ENCODE measurements around the gene ROR1.
"Not testable (repeated sequence)": the region's sequence is repeated elsewhere in the genome, so short reads cannot be mapped to it uniquely, and the experiment has no call there.

Gene ROR1

GRCh38 chr1:64223329-64224151 lies 449.7 kb downstream of the ROR1 start:
- TF ChIP-seq CTCF (IDR thresholded peaks at IDR 0.05; ENCODE audit: borderline replicate concordance, extremely low read depth, low read length, poor library complexity, severe bottlenecking) (no peak), EZH2 (IDR thresholded peaks at IDR 0.05; ENCODE audit: borderline replicate concordance, low read depth, low read length, severe bottlenecking) (no peak)
- Histone ChIP-seq H3K4me1 (ENCODE audit: insufficient read depth, low read length) (no peaks in the 10 kb centered on the region), H3K9me3 (ENCODE audit: insufficient read depth, low read length, severe bottlenecking) (no peaks in the 10 kb centered on the region), H3K4me3 (ENCODE audit: low read depth in 1 of 2, low read length in 2 of 2) (no peak overlapping the region), H4K20me1 (ENCODE audit: insufficient read depth, low read length) (no peaks in the 10 kb centered on the region), H3K4me2 (ENCODE audit: insufficient read depth, low read length) (no peak overlapping the region), H3K27ac (ENCODE audit: low read length) (no peak overlapping the region), H3K27me3 (ENCODE audit: insufficient read depth, low read length, poor library complexity) (no peaks in the 10 kb centered on the region), H2AFZ (ENCODE audit: low read depth, low read length) (no peak overlapping the region), H3K36me3 (ENCODE audit: insufficient read depth, low read length) (no peaks in the 10 kb centered on the region), H3K9ac (ENCODE audit: low read depth, low read length) (no peak overlapping the region), H3K79me2 (ENCODE audit: insufficient read depth, low read length) (no peaks in the 10 kb centered on the region)
- DNase-seq, result no peak
- ATAC-seq (ENCODE audit: insufficient read depth, low read depth), result no peak

DNA sequence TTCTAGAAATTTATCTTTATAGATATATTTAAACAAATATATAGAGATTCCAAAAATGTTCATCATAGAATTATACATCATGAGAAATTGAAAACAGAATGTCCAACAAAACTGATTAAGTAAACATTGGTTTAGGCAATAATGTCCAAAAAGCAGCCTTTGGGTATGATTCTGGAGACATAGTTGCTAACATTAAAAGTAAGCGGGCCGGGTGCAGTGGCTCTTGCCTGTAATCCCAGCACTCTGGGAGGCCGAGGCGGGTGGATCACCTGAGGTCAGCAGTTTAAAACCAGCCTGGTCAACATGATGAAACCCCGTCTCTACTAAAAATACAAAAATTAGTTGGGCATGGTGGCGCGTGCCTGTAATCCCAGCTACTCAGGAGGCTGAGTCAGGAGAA lies 450.4 kb downstream of the ROR1 start:
- not testable (repeated sequence) for DNase-seq; H4K20me1 ChIP-seq (ENCODE audit: insufficient read depth, low read length); ATAC-seq (ENCODE audit: insufficient read depth, low read depth); H3K27me3 ChIP-seq (ENCODE audit: insufficient read depth, low read length, poor library complexity); H3K4me1 ChIP-seq (ENCODE audit: insufficient read depth, low read length); H3K9ac ChIP-seq (ENCODE audit: low read depth, low read length); H3K4me3 ChIP-seq (ENCODE audit: low read depth in 1 of 2, low read length in 2 of 2); H3K4me2 ChIP-seq (ENCODE audit: insufficient read depth, low read length); H3K36me3 ChIP-seq (ENCODE audit: insufficient read depth, low read length); H3K27ac ChIP-seq (ENCODE audit: low read length); H3K9me3 ChIP-seq (ENCODE audit: insufficient read depth, low read length, severe bottlenecking); H2AFZ ChIP-seq (ENCODE audit: low read depth, low read length); H3K79me2 ChIP-seq (ENCODE audit: insufficient read depth, low read length)

- Histone ChIP-seq H3K9ac (ENCODE audit: low read depth, low read length) (no peak overlapping the region), H3K9me3 (ENCODE audit: insufficient read depth, low read length, severe bottlenecking) (no peaks in the 10 kb centered on the region), H4K20me1 (ENCODE audit: insufficient read depth, low read length) (no peaks in the 10 kb centered on the region), H3K27me3 (ENCODE audit: insufficient read depth, low read length, poor library complexity) (peaks cover 3% of the 10 kb centered on the region), H3K4me2 (ENCODE audit: insufficient read depth, low read length) (no peak overlapping the region), H3K4me3 (ENCODE audit: low read depth in 1 of 2, low read length in 2 of 2) (no peak overlapping the region), H3K27ac (ENCODE audit: low read length) (no peak overlapping the region), H2AFZ (ENCODE audit: low read depth, low read length) (no peak overlapping the region), H3K79me2 (ENCODE audit: insufficient read depth, low read length) (no peaks in the 10 kb centered on the region), H3K36me3 (ENCODE audit: insufficient read depth, low read length) (no peaks in the 10 kb centered on the region), H3K4me1 (ENCODE audit: insufficient read depth, low read length) (no peaks in the 10 kb centered on the region)
- ATAC-seq (ENCODE audit: insufficient read depth, low read depth), result no peak
- no peak for TF ChIP-seq EZH2 (IDR thresholded peaks at IDR 0.05; ENCODE audit: borderline replicate concordance, low read depth, low read length, severe bottlenecking)
- no peak for TF ChIP-seq CTCF (IDR thresholded peaks at IDR 0.05; ENCODE audit: borderline replicate concordance, extremely low read depth, low read length, poor library complexity, severe bottlenecking)
- no peak for DNase-seq
Measured at GRCh38 chr1:64228167-64228957, 454.5 kb downstream of the ROR1 start.

GRCh38 chr1:64229307-64229706 lies 455.5 kb downstream of the ROR1 start:
- Histone ChIP-seq H4K20me1 (ENCODE audit: insufficient read depth, low read length) (no peaks in the 10 kb centered on the region), H3K9me3 (ENCODE audit: insufficient read depth, low read length, severe bottlenecking) (no peaks in the 10 kb centered on the region), H2AFZ (ENCODE audit: low read depth, low read length) (no peak overlapping the region), H3K36me3 (ENCODE audit: insufficient read depth, low read length) (no peaks in the 10 kb centered on the region), H3K4me1 (ENCODE audit: insufficient read depth, low read length) (no peaks in the 10 kb centered on the region), H3K79me2 (ENCODE audit: insufficient read depth, low read length) (no peaks in the 10 kb centered on the region), H3K27ac (ENCODE audit: low read length) (no peak overlapping the region), H3K27me3 (ENCODE audit: insufficient read depth, low read length, poor library complexity) (peaks cover 6% of the 10 kb centered on the region), H3K4me2 (ENCODE audit: insufficient read depth, low read length) (no peak overlapping the region), H3K4me3 (ENCODE audit: low read depth in 1 of 2, low read length in 2 of 2) (no peak overlapping the region), H3K9ac (ENCODE audit: low read depth, low read length) (no peak overlapping the region)
- no peak for DNase-seq
- no peak for ATAC-seq (ENCODE audit: insufficient read depth, low read depth)
- TF ChIP-seq EZH2 (IDR thresholded peaks at IDR 0.05; ENCODE audit: borderline replicate concordance, low read depth, low read length, severe bottlenecking) (no peak), CTCF (IDR thresholded peaks at IDR 0.05; ENCODE audit: borderline replicate concordance, extremely low read depth, low read length, poor library complexity, severe bottlenecking) (no peak)
